AG04449 (cell line): ENCODE results near the gene FKBP10.

Experiments
- CTCF ChIA-PET: fragments of 350-600 bp; formaldehyde crosslinking; extraction: SDS; loops from one replicate; lab custom pipeline; 2021; ENCODE audit warnings: antibody characterized with exemption; lab: Yijun Ruan, JAX
- POLR2A ChIA-PET: fragments of 400-600, 350-600 bp; formaldehyde crosslinking; extraction: SDS; loops from one replicate; lab custom pipeline; 2020; ENCODE audit warnings: antibody characterized with exemption, inconsistent platforms; lab: Yijun Ruan, JAX
- DNase-seq: peaks from one replicate; pipeline ENCODE4 v3.0.0-alpha.2; 2010; ENCODE audit warnings: low read depth, low spot score
- H3K4me3 ChIP-seq: 2 replicates; pipeline ENCODE4 v1.5.1; 2011; ENCODE audit warnings: low read depth, mild to moderate bottlenecking, control low read depth, low read length
- TF ChIP-seq, protein P1 (sequence below): IDR thresholded peaks from one replicate; pipeline ENCODE4 v1.5.1; 2011; ENCODE audit warnings: mild to moderate bottlenecking, moderate library complexity, low read length, control low read depth, inconsistent platforms; ENCODE audit not compliant: insufficient read depth; ENCODE audit errors: missing control alignments

The FKBP10 gene

GRCh38 chr17:41781404-41782110, 31.2 kb upstream of the FKBP10 start:
- TF ChIP-seq, protein P1, sequence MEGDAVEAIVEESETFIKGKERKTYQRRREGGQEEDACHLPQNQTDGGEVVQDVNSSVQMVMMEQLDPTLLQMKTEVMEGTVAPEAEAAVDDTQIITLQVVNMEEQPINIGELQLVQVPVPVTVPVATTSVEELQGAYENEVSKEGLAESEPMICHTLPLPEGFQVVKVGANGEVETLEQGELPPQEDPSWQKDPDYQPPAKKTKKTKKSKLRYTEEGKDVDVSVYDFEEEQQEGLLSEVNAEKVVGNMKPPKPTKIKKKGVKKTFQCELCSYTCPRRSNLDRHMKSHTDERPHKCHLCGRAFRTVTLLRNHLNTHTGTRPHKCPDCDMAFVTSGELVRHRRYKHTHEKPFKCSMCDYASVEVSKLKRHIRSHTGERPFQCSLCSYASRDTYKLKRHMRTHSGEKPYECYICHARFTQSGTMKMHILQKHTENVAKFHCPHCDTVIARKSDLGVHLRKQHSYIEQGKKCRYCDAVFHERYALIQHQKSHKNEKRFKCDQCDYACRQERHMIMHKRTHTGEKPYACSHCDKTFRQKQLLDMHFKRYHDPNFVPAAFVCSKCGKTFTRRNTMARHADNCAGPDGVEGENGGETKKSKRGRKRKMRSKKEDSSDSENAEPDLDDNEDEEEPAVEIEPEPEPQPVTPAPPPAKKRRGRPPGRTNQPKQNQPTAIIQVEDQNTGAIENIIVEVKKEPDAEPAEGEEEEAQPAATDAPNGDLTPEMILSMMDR, result no peak
- DNase-seq, result no peak
- CTCF ChIA-PET, result interaction anchor here (1.0 to 5.5 kb wide), 2 partner anchors 20 to 44 kb away, joined by 4 to 34 read pairs; no protein-coding TSS in a partner anchor
- POLR2A ChIA-PET, result no interaction called here
- H3K4me3 ChIP-seq, result no peak overlapping the region

GRCh38 chr17:41782142-41782541, 30.7 kb upstream of the FKBP10 start:
- CTCF ChIA-PET, result interaction anchor here (5.5 kb wide), 1 partner anchor 20 kb away, joined by 34 read pairs; no protein-coding TSS in a partner anchor
- no peak overlapping the region for H3K4me3 ChIP-seq
- no peak for DNase-seq
- POLR2A ChIA-PET, result no interaction called here
- TF ChIP-seq, protein P1, result no peak

GRCh38 chr17:41784207-41784744, 28.5 kb upstream of the FKBP10 start:
- H3K4me3 ChIP-seq, result no peak overlapping the region
- ChIA-PET POLR2A (interaction anchor here (0.7 kb wide), 1 partner anchor 122 kb away, joined by 3 read pairs; no protein-coding TSS in a partner anchor), CTCF (interaction anchor here (2.8 to 3.5 kb wide), 2 partner anchors 10 to 16 kb away, joined by 11 to 52 read pairs; no protein-coding TSS in a partner anchor)
- TF ChIP-seq, protein P1, result no peak
- no peak for DNase-seq

- CTCF ChIA-PET, result interaction anchor here (0.6 to 3.5 kb wide), 12 partner anchors 8 to 235 kb away, joined by 3 to 52 read pairs (median 8); partner anchors contain the start of gene NKIRAS2
- POLR2A ChIA-PET, result interaction anchor here (1.1 to 2.2 kb wide), 3 partner anchors 8 to 97 kb away, joined by 3 to 12 read pairs (median 4); partner anchors contain the start of gene EIF1
- TF ChIP-seq, protein P1, result no peak
- DNase-seq, result no peak
- H3K4me3 ChIP-seq, result peak overlapping the region; percentile 61
Observed at GRCh38 chr17:41785091-41785858, 27.5 kb upstream of the FKBP10 start.

- ChIA-PET POLR2A (interaction anchor here (1.1 to 2.2 kb wide), 3 partner anchors 9 to 97 kb away, joined by 3 to 12 read pairs (median 4); partner anchors contain the start of gene EIF1), CTCF (interaction anchor here (0.7 to 3.5 kb wide), 14 partner anchors 9 to 173 kb away, joined by 3 to 52 read pairs (median 6); no protein-coding TSS in a partner anchor)
- peak overlapping the region; percentile 61 for H3K4me3 ChIP-seq
- TF ChIP-seq, protein P1, result no peak
- DNase-seq, result no peak
Observed at GRCh38 chr17:41785859-41786226, 27.0 kb upstream of the FKBP10 start.
